Measurements from ENCODE around the gene OMA1. TPM values are rescaled to one million over a fixed set of nuclear protein-coding genes. Genes with fewer than 3 reads are reported as not detected.

OMA1 gene
- total RNA-seq, 1 donor from 2014 or later = 5.9 TPM

GRCh38 chr1:58435376-58435775 lies 111.2 kb downstream of the OMA1 start:
- H3K27ac Mint-ChIP-seq (ENCODE audit: unreplicated experiment) = no peak overlapping the region
- no peaks in the 10 kb centered on the region for H3K27me3 Mint-ChIP-seq (ENCODE audit: unreplicated experiment)
- H3K9me3 Mint-ChIP-seq (ENCODE audit: unreplicated experiment) = no peaks in the 10 kb centered on the region
- no peaks in the 10 kb centered on the region for H3K4me1 Mint-ChIP-seq (ENCODE audit: low read depth, unreplicated experiment)
- no peak for TF ChIP-seq CTCF (IDR thresholded peaks at IDR 0.05; ENCODE audit: partially characterized antibody, unreplicated experiment)
- H3K36me3 Mint-ChIP-seq (ENCODE audit: unreplicated experiment) = no peaks in the 10 kb centered on the region
- DNase-seq = no peak
- no peak overlapping the region for H3K4me3 Mint-ChIP-seq (ENCODE audit: unreplicated experiment)

DNA sequence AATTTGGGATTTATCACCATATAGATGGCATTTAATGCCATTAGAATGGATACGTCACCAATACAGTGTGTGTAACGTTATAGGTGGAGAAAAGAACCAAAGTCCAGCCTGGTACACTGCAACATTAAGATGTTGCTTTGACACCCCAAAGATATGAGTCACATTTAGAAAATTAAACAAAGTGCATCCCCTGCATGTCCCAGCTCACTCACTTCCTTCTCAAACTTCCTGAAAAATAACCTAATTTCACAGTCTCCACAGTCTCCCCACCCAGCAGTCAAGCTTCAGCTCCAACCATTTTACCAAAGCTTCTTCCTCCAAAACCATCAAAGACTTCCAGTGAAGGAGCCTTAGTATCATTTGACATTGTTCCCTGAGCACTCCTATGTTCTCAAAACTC lies 111.9 kb downstream of the OMA1 start:
- no peak for TF ChIP-seq CTCF (IDR thresholded peaks at IDR 0.05; ENCODE audit: partially characterized antibody, unreplicated experiment)
- H3K4me3 Mint-ChIP-seq (ENCODE audit: unreplicated experiment) = no peak overlapping the region
- H3K27ac Mint-ChIP-seq (ENCODE audit: unreplicated experiment) = no peak overlapping the region
- H3K27me3 Mint-ChIP-seq (ENCODE audit: unreplicated experiment) = no peaks in the 10 kb centered on the region
- no peak for DNase-seq
- H3K4me1 Mint-ChIP-seq (ENCODE audit: low read depth, unreplicated experiment) = no peaks in the 10 kb centered on the region
- no peaks in the 10 kb centered on the region for H3K36me3 Mint-ChIP-seq (ENCODE audit: unreplicated experiment)
- H3K9me3 Mint-ChIP-seq (ENCODE audit: unreplicated experiment) = no peaks in the 10 kb centered on the region

DNA sequence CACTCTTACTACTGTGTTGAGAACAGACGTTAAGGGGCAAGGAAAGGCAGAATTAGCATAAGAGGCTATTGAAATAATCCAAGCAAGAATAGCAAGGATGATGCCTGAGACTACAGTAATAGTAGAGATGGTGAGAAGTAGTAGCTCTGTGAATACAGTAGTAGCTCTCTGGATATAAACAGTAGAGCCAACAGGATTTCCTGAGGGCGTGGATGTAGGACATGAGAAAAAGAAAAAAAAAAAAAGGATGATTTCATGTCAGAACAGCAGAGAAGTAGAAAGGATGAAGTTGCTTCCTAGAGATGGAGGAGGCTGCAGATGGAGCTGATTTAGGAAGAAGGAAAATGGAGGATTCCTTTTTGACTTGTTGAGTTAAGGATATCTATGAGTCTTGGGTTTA lies 112.3 kb downstream of the OMA1 start:
- TF ChIP-seq CTCF (IDR thresholded peaks at IDR 0.05; ENCODE audit: partially characterized antibody, unreplicated experiment) = no peak
- Mint-ChIP-seq H3K27ac (ENCODE audit: unreplicated experiment) (no peak overlapping the region), H3K9me3 (ENCODE audit: unreplicated experiment) (no peaks in the 10 kb centered on the region), H3K27me3 (ENCODE audit: unreplicated experiment) (no peaks in the 10 kb centered on the region), H3K4me3 (ENCODE audit: unreplicated experiment) (no peak overlapping the region), H3K4me1 (ENCODE audit: low read depth, unreplicated experiment) (no peaks in the 10 kb centered on the region), H3K36me3 (ENCODE audit: unreplicated experiment) (no peaks in the 10 kb centered on the region)
- DNase-seq = no peak

- Mint-ChIP-seq H3K4me1 (ENCODE audit: low read depth, unreplicated experiment) (no peaks in the 10 kb centered on the region), H3K27me3 (ENCODE audit: unreplicated experiment) (no peaks in the 10 kb centered on the region), H3K9me3 (ENCODE audit: unreplicated experiment) (no peaks in the 10 kb centered on the region), H3K36me3 (ENCODE audit: unreplicated experiment) (no peaks in the 10 kb centered on the region), H3K4me3 (ENCODE audit: unreplicated experiment) (no peak overlapping the region), H3K27ac (ENCODE audit: unreplicated experiment) (no peak overlapping the region)
- no peak for TF ChIP-seq CTCF (IDR thresholded peaks at IDR 0.05; ENCODE audit: partially characterized antibody, unreplicated experiment)
- DNase-seq = peak; percentile 64
These were observed 113.5 kb downstream of the OMA1 start for GRCh38 chr1:58432851-58433668.

- Mint-ChIP-seq H3K27me3 (ENCODE audit: unreplicated experiment) (no peaks in the 10 kb centered on the region), H3K4me3 (ENCODE audit: unreplicated experiment) (no peak overlapping the region), H3K9me3 (ENCODE audit: unreplicated experiment) (no peaks in the 10 kb centered on the region), H3K27ac (ENCODE audit: unreplicated experiment) (no peak overlapping the region), H3K36me3 (ENCODE audit: unreplicated experiment) (no peaks in the 10 kb centered on the region), H3K4me1 (ENCODE audit: low read depth, unreplicated experiment) (no peaks in the 10 kb centered on the region)
- TF ChIP-seq CTCF (IDR thresholded peaks at IDR 0.05; ENCODE audit: partially characterized antibody, unreplicated experiment) = no peak
- DNase-seq = no peak
These were observed 114.5 kb downstream of the OMA1 start for GRCh38 chr1:58431901-58432620.
